Caco-2 (cell line): ENCODE results near the gene ZNF331. TPM values are rescaled to one million over a fixed set of nuclear protein-coding genes. Genes with fewer than 3 reads are reported as not detected.
"Not testable (repeated sequence)": the region's sequence is repeated elsewhere in the genome, so short reads cannot be mapped to it uniquely, and the experiment has no call there.

Experiments used
- BruUV-seq: library from RNA; stranded (reverse); fragments of 400-500 nt; replicated peaks from 2 replicates; lab custom pipeline; 2021; lab: Mats Ljungman, UMichigan
- CTCF ChIA-PET: fragments of 300-600 bp; sonication (Branson Sonifier 250); formaldehyde crosslinking; loops from one replicate; lab custom pipeline; 2022; ENCODE audit warnings: antibody characterized with exemption; lab: Charles Lee
- POLR2A ChIA-PET: fragments of 300-600 bp; sonication (Branson Sonifier 250); formaldehyde crosslinking; loops from one replicate; lab custom pipeline; 2022; ENCODE audit warnings: antibody characterized with exemption; lab: Charles Lee
- DNase-seq, 2 experiments: peaks; one replicate each; pipeline versions ENCODE4 v3.0.0 to v3.0.0-alpha.2; 2020 to 2022
- H3K27me3 ChIP-seq: replicated peaks from 2 replicates; pipeline ENCODE4 v1.6.0; 2011; ENCODE audit warnings: low read length; ENCODE audit not compliant: control insufficient read depth, insufficient read depth
- H3K36me3 ChIP-seq: 2 replicates; pipeline ENCODE4 v1.5.1; 2011; ENCODE audit warnings: low read length; ENCODE audit not compliant: control insufficient read depth, insufficient read depth
- H3K4me1 ChIP-seq: fragments of 250-450 bp; sonication (Bioruptor Pico); 2 replicates; pipeline ENCODE4 v1.5.1; 2020; ENCODE audit warnings: mild to moderate bottlenecking
- H3K4me3 ChIP-seq: 2 replicates; pipeline ENCODE4 v1.5.1; 2011; ENCODE audit warnings: low read depth, mild to moderate bottlenecking, control low read depth, low read length
- H3K9me3 ChIP-seq: fragments of 250-450 bp; sonication (Bioruptor Pico); 2 replicates; pipeline ENCODE4 v1.5.1; 2020; ENCODE audit warnings: mild to moderate bottlenecking, moderate library complexity
- H3K27ac Mint-ChIP-seq: one replicate; pipeline ENCODE4 v1.8.0; 2022; ENCODE audit warnings: mixed read lengths; ENCODE audit not compliant: unreplicated experiment
- H3K27me3 Mint-ChIP-seq: one replicate; pipeline ENCODE4 v1.8.0; 2022; ENCODE audit warnings: mixed read lengths; ENCODE audit not compliant: insufficient read depth, unreplicated experiment
- H3K36me3 Mint-ChIP-seq: one replicate; pipeline ENCODE4 v1.8.0; 2022; ENCODE audit warnings: mild to moderate bottlenecking, mixed read lengths; ENCODE audit not compliant: insufficient read depth, unreplicated experiment
- H3K4me1 Mint-ChIP-seq: one replicate; pipeline ENCODE4 v1.8.0; 2022; ENCODE audit warnings: low read depth, mixed read lengths; ENCODE audit not compliant: unreplicated experiment
- H3K4me3 Mint-ChIP-seq: one replicate; pipeline ENCODE4 v1.8.0; 2022; ENCODE audit warnings: mild to moderate bottlenecking, moderate library complexity, mixed read lengths; ENCODE audit not compliant: unreplicated experiment
- H3K9me3 Mint-ChIP-seq: one replicate; pipeline ENCODE4 v1.8.0; 2022; ENCODE audit warnings: mixed read lengths; ENCODE audit not compliant: unreplicated experiment
- intact Hi-C: fragments of 100-400 bp; cut with micrococcal nuclease; formaldehyde crosslinking; loops from one replicate; pipeline ENCODE4 v1.10.0; 2022; ENCODE audit not compliant: unreplicated experiment
- total RNA-seq: library from RNA; stranded (reverse); gene quantifications from 2 replicates; pipeline ENCODE4 v1.2.3, GENCODE V29; 2022
- TF ChIP-seq, protein P1 (sequence below), 2 experiments: fragments of 200-600 bp in 1 of 2; IDR thresholded peaks; 1 replicate in 1 of 2; 2 replicates in 1 of 2; pipeline versions ENCODE4 v1.5.1 to v1.8.0; 2011 to 2022; ENCODE audit warnings: antibody characterized with exemption in 1 of 2, control low read depth in 1 of 2, inconsistent platforms in 1 of 2, low read depth in 1 of 2, low read length in 1 of 2, mild to moderate bottlenecking in 1 of 2, moderate library complexity in 1 of 2; ENCODE audit not compliant: insufficient read depth in 1 of 2, severe bottlenecking in 1 of 2, unreplicated experiment in 1 of 2

The ZNF331 gene
- total RNA-seq, 1 experiment from 2014 or later: 42.2 TPM

DNA sequence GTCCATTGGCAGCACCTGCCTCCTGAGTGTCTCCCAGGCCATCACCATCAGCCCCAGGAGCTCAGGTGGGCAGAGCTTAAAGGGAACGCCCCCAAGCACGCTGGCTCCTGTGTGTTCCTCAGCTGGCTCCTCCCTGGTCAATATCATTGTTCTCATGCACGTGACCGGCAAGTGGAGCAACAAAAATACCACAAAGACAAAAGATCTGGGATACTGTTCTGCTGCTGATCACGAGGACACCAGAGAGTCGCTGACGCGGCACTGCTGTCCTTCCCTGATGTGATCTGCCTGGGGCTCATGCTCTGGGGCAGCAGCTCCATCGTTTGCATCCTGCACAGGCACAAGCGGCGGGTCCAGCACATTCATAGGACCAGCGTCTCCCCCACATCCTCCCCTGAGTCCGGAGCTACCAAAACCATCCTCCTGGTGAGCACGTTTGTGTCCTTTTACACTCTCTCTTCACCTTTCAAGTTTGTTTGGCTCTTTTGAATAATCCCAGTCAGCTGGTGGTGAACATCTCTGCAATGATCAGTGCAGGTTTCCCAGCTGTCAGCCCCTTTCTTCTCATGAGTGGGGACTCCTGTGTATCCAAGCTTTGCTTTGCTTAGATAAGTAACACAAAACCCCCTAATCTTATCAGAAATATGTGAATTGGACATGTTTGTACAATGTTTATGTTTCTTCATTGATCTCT lies 34.1 kb upstream of the ZNF331 start:
- H3K27me3 Mint-ChIP-seq, H3K36me3 Mint-ChIP-seq, POLR2A ChIA-PET, H3K9me3 ChIP-seq, H3K27me3 ChIP-seq, H3K36me3 ChIP-seq, H3K4me1 Mint-ChIP-seq, BruUV-seq, H3K27ac Mint-ChIP-seq, intact Hi-C loops: not testable (repeated sequence)
- Histone ChIP-seq H3K4me1 (peaks cover 17% of the 10 kb centered on the region), H3K4me3 (peak overlapping the region; percentile 23)
- peak; percentile 32 to 41 for DNase-seq
- Mint-ChIP-seq H3K9me3 (peaks cover 11% of the 10 kb centered on the region), H3K4me3 (peak overlapping the region; percentile 66)
- CTCF ChIA-PET: interaction anchor here (0.8 kb wide), 1 partner anchor 80 kb away, joined by 6 read pairs; no protein-coding TSS in a partner anchor

DNA sequence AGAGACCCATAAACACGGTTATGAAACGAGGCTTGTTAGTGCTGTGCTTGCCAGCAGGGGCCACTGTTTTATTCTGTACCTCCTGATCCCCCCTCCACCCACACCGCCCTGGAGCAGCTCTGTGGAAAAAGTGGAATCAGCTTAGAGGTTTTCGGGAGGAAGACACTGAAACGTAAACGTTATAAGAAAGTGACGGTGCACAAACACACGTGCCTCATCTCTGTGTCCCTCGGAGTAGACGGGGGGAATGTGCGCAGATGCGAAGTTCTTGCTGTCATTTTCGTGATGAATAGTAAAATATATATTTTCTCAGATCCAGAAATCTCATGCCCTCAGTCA lies 33.6 kb upstream of the ZNF331 start:
- H3K36me3 Mint-ChIP-seq, intact Hi-C loops, BruUV-seq, H3K27me3 Mint-ChIP-seq, H3K4me1 Mint-ChIP-seq, POLR2A ChIA-PET, H3K9me3 ChIP-seq, H3K36me3 ChIP-seq, H3K27ac Mint-ChIP-seq, H3K27me3 ChIP-seq: not testable (repeated sequence)
- peak overlapping the region; percentile 66 for H3K4me3 Mint-ChIP-seq
- CTCF ChIA-PET: interaction anchor here (0.8 kb wide), 1 partner anchor 80 kb away, joined by 6 read pairs; no protein-coding TSS in a partner anchor
- H3K9me3 Mint-ChIP-seq: peaks cover 11% of the 10 kb centered on the region
- H3K4me3 ChIP-seq: 0 out of 2 replicates have a peak overlapping the region, but pooled peaks have one; percentile 17
- H3K4me1 ChIP-seq: peaks cover 17% of the 10 kb centered on the region
- peak in 1 of 2 experiments; percentile 21 for DNase-seq

DNA sequence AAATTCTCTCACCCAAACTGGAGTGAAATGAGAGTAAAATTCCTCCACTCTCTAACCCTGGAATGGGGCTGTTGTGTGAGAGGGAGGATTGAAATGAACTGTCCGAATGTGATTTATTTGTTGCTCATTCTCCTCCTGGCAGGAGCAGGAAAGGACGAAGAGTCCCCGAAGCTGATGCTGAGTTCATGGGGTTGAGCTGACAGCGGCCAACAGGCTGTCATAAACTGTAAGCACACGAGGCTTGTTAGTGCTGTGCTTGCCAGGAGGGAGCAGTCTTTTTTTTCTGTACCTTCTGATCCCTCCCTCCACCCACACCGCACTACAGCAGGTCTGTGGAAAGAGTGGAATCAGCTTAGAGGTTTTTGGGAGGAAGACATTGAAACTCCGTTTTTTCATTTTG lies 33.1 kb upstream of the ZNF331 start:
- POLR2A ChIA-PET: no interaction called here
- TF ChIP-seq, protein P1, sequence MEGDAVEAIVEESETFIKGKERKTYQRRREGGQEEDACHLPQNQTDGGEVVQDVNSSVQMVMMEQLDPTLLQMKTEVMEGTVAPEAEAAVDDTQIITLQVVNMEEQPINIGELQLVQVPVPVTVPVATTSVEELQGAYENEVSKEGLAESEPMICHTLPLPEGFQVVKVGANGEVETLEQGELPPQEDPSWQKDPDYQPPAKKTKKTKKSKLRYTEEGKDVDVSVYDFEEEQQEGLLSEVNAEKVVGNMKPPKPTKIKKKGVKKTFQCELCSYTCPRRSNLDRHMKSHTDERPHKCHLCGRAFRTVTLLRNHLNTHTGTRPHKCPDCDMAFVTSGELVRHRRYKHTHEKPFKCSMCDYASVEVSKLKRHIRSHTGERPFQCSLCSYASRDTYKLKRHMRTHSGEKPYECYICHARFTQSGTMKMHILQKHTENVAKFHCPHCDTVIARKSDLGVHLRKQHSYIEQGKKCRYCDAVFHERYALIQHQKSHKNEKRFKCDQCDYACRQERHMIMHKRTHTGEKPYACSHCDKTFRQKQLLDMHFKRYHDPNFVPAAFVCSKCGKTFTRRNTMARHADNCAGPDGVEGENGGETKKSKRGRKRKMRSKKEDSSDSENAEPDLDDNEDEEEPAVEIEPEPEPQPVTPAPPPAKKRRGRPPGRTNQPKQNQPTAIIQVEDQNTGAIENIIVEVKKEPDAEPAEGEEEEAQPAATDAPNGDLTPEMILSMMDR (IDR thresholded peaks at IDR 0.05; ENCODE audit: insufficient read depth in 1 of 2, low read depth in 1 of 2, low read length in 1 of 2, severe bottlenecking in 1 of 2, unreplicated experiment in 1 of 2): no peak

DNA sequence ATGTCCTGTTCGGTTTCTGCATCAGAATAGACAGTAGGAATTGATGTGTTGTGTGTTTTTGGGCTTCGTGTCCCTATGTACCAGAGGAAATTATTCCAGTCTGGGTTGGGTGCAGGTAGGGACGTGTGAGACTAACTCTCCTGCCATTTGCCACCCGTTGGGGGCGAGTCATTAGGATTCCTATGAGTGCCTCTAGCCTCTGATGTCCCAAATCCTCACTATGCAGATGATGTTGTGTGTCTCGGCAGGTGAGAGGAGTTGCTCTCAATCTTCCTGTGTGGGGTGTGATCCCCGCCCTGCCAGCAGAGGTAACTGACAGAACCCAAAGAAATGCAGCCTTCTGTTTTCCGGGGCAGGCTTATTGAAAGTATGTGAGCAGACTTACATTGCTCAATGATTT lies 31.2 kb upstream of the ZNF331 start:
- ChIA-PET CTCF (no interaction called here), POLR2A (interaction anchor here (1.6 kb wide), 1 partner anchor 14 kb away, joined by 6 read pairs; no protein-coding TSS in a partner anchor)
- no peak for DNase-seq

More for the DNA sequence above, 33.1 kb upstream of the ZNF331 start:
- peak overlapping the region; percentile 66 for H3K4me3 Mint-ChIP-seq
- H3K9me3 Mint-ChIP-seq: peaks cover 11% of the 10 kb centered on the region
- DNase-seq: no peak
- no peaks in the 10 kb centered on the region for H3K27me3 ChIP-seq
- H3K27ac Mint-ChIP-seq: peak overlapping the region; percentile 72
- intact Hi-C loops: no loop called here
- H3K4me1 Mint-ChIP-seq: peaks cover 7% of the 10 kb centered on the region
- CTCF ChIA-PET: no interaction called here
- H3K36me3 ChIP-seq: no peaks in the 10 kb centered on the region
- no peak overlapping the region; the same call in 1 of the 2 replicates for H3K4me3 ChIP-seq
- peaks cover 8% of the 10 kb centered on the region for H3K36me3 Mint-ChIP-seq
- peaks cover 10% of the 10 kb centered on the region; the same call in 1 of the 2 replicates for H3K9me3 ChIP-seq
- peaks cover 17% of the 10 kb centered on the region for H3K4me1 ChIP-seq
- no TSS peak for BruUV-seq
- no peaks in the 10 kb centered on the region for H3K27me3 Mint-ChIP-seq

More for the DNA sequence above, 31.2 kb upstream of the ZNF331 start:
- peaks cover 11% of the 10 kb centered on the region for H3K9me3 Mint-ChIP-seq
- H3K27me3 Mint-ChIP-seq: no peaks in the 10 kb centered on the region
- Histone ChIP-seq H3K9me3 (peaks cover 5% of the 10 kb centered on the region; the same call in 1 of the 2 replicates), H3K27me3 (no peaks in the 10 kb centered on the region), H3K4me3 (no peak overlapping the region), H3K4me1 (peaks cover 17% of the 10 kb centered on the region), H3K36me3 (no peaks in the 10 kb centered on the region)
- H3K27ac Mint-ChIP-seq: no peak overlapping the region
- peaks cover 8% of the 10 kb centered on the region for H3K36me3 Mint-ChIP-seq
- intact Hi-C loops: no loop called here
- H3K4me3 Mint-ChIP-seq: peak overlapping the region; percentile 36
- TF ChIP-seq, protein P1 (IDR thresholded peaks at IDR 0.05; ENCODE audit: insufficient read depth in 1 of 2, low read depth in 1 of 2, low read length in 1 of 2, severe bottlenecking in 1 of 2, unreplicated experiment in 1 of 2): no peak
- BruUV-seq: no TSS peak
- H3K4me1 Mint-ChIP-seq: peaks cover 7% of the 10 kb centered on the region
